Esophagus squamous epithelium (tissue), 5 donors: ENCODE data around the gene NCAPH2. TPM values are rescaled to one million over a fixed set of nuclear protein-coding genes. Genes with fewer than 3 reads are reported as not detected.

Experiments used
- DNase-seq: peaks from one replicate; lab custom pipeline; 2025; lab: John Stamatoyannopoulos, UW
- H3K27ac ChIP-seq, 4 donors: fragments of 200-600 bp; sonication (generic); one replicate each; pipeline ENCODE4 v1.5.1; 2016 to 2019; ENCODE audit warnings: mild to moderate bottlenecking in 1 of 4
- H3K27me3 ChIP-seq, 4 donors: fragments of 200-600 bp; sonication (generic); 1 replicate in 3 of 4; 2 replicates in 1 of 4; pipeline versions ENCODE4 v1.5.1 to v1.6.0; 2017 to 2021; ENCODE audit warnings: antibody characterized with exemption in 1 of 4
- H3K36me3 ChIP-seq, 3 donors: fragments of 200-600 bp; sonication (generic); one replicate each; pipeline ENCODE4 v1.5.1; 2016 to 2019
- H3K4me1 ChIP-seq, 3 donors: fragments of 200-600 bp; sonication (generic); one replicate each; pipeline ENCODE4 v1.5.1; 2017 to 2019
- H3K4me3 ChIP-seq, 4 donors: fragments of 200-600 bp; sonication (generic); 1 replicate in 3 of 4; 2 replicates in 1 of 4; pipeline ENCODE4 v1.5.1; 2016 to 2019; ENCODE audit warnings: mild to moderate bottlenecking in 2 of 4, moderate library complexity in 1 of 4
- H3K9me3 ChIP-seq, 3 donors: fragments of 200-600 bp; sonication (generic); one replicate each; pipeline ENCODE4 v1.5.1; 2016 to 2019
- CTCF ChIP-seq, 6 experiments: fragments of 450-650 bp in 4 of 6; fragments of 200-600 bp in 2 of 6; sonication (generic) in 2 of 6; IDR thresholded peaks; one replicate each; pipeline ENCODE4 v1.5.1; 2016 to 2019; ENCODE audit warnings: antibody characterized with exemption in 6 of 6, mild to moderate bottlenecking in 4 of 6, moderate library complexity in 4 of 6
- POLR2A ChIP-seq, 4 donors: fragments of 450-650 bp; IDR thresholded peaks; one replicate each; pipeline ENCODE4 v1.6.1; 2017; ENCODE audit warnings: antibody characterized with exemption in 4 of 4, mild to moderate bottlenecking in 4 of 4, moderate library complexity in 3 of 4
- WGBS, 2 donors: methylation state at CpG; one replicate each; pipeline ENCODE4 v1.1.5; 2018; 5-methylcytosine and 5-hydroxymethylcytosine counted together
- intact Hi-C: fragments of 100-400 bp; cut with DNase I; formaldehyde crosslinking; loops from one replicate; pipeline ENCODE4 v1.15.0; 2022
- total RNA-seq, 4 donors: library from RNA; depleted of rRNA; stranded (reverse); fragments of >200 nt; gene quantifications; one replicate each; pipeline ENCODE4 v1.1.0, GENCODE V29; 2016
- donor health status: DM: yes; HTN: yes; CAD: no.

NCAPH2 gene
- total RNA-seq, 4 donors from 2014 or later = 30.2 to 42.6 (median 38.5) TPM

DNA sequence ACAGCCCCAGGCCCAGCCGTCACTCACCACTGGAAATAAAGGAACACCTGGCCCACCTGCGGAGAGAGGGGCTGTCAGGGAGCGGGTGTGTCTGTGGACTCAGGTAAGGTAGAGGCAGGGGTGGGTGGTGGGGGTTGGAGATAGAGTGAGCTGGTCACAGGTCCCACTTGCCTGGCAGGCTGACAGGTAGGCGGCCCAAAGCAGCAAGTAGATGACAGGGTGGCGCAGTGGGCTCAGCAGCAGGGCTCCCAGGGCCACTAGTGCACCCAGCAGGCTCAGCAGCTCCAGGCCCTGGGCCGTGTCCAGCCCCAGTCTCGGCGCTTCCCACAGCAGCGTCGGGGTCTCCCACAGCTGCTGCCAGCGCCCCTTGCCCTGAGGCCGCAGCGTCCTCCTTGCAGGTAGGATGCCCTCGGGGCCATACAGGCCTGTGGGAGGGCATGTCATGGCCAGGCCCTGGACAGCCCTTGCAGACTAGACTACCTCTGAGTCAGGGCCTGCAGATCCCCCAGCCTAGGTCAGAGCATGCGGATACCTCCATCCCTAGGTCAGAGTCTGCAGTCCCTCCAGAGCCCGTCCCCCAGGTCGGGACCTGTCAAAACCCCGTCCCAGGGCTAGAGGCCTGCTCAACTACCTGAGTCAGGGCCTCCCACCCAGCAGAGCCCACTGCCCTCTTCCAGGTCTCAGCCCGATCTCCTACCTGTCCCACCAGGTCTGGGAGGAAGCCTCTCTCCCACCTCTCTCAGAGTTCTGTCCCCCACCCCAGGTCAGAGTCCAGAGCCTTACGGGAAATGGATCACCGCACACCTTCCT, 1.2 kb upstream of the NCAPH2 start:
- no peak for DNase-seq
- peak overlapping the region; percentile 64 to 96 (median 90) for H3K4me3 ChIP-seq
- no peaks in the 10 kb centered on the region for H3K27me3 ChIP-seq
- no peak for TF ChIP-seq CTCF (IDR thresholded peaks at IDR 0.05)
- no peak for TF ChIP-seq POLR2A (IDR thresholded peaks at IDR 0.05)
- H3K4me1 ChIP-seq = peaks cover 27 to 58% (median 38%) of the 10 kb centered on the region in 3 donors
- 0 to 15% methylated on average over 2 to 15 of the region's 21 CpGs for WGBS, 2 donors
- intact Hi-C loops = no loop called here
- H3K9me3 ChIP-seq = no peaks in the 10 kb centered on the region
- peaks cover 7 to 55% (median 15%) of the 10 kb centered on the region in 3 donors for H3K36me3 ChIP-seq
- H3K27ac ChIP-seq = peak overlapping the region; percentile 84 to 99 (median 96)

DNA sequence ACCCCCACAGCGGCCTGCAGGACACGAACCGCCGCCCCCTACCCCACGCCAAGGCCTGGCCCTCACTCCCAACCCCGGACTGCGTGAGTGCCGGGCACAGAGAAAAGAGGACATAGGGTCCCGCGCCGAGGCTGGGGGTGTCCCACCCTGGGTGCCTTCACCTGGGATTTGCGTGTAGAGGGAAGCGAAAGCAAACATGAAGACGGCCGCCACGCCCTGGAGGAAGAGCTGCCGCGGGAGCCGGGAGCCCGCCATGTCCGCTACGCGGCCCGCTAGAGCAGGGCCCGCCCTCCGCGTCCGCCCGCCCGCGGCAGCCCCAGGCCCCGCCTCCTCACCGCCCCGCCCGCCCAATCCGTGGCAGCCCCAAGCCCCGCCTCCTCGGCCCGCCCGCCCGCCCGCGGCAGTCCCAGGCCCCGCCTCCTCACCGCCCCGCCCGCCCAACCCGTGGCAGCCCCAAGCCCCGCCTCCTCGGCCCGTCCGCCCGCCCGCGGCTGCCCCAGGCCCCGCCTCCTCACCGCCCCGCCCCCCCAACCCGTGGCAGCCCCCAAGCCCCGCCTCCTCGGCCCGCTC, 518 bp upstream of the NCAPH2 start, which contains the start of gene LMF2:
Gene LMF2, minus strand, starts transcription at position 282 of the 570 bp plus-strand sequence. Its CDS starts 27 bp downstream, at position 255.
- DNase-seq = no peak
- Histone ChIP-seq H3K4me3 (peak within 1 kb of the TSS; percentile 88 to 97 (median 94)), H3K27me3 (no peaks in the 10 kb centered on the region), H3K9me3 (no peaks in the 10 kb centered on the region), H3K27ac (peak within 1 kb of the TSS; percentile 95 to 99 (median 97)), H3K4me1 (peaks cover 27 to 62% (median 38%) of the 10 kb centered on the region in 3 donors), H3K36me3 (peaks cover 7 to 56% (median 15%) of the 10 kb centered on the region in 3 donors)
- intact Hi-C loops = no loop called here
- TF ChIP-seq CTCF (IDR thresholded peaks at IDR 0.05) (no peak), POLR2A (IDR thresholded peaks at IDR 0.05) (peak in 2 of 4 donors; percentile 30 to 60)
- 2% methylated on average over 16 of the region's 62 CpGs; no CpG with 5 or more reads in 1 of the 2 donors for WGBS, 2 donors

DNA sequence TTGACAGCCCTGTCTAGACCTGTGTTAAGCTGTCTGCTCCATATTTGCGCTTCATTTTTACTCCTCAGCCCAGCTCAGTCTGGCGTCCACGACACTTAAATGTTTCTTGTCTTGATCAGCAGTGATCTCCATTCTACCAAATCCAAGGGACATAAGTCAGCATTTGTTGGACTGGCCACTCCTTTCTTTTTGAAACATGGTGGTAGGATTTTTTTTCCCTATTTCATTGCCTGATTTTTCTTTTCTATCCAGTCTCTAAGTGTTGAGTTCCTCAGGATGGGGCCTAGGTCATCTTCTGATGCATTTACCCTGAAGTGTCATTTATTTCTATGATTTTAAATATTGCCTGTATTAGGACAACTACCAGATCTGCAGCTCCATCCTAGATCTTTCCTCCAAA, 873 bp downstream of the NCAPH2 start:
- Histone ChIP-seq H3K4me3 (peak overlapping the region; percentile 82 to 97 (median 86)), H3K27me3 (no peaks in the 10 kb centered on the region), H3K4me1 (peaks cover 27 to 62% (median 38%) of the 10 kb centered on the region in 3 donors), H3K36me3 (peaks cover 7 to 53% (median 15%) of the 10 kb centered on the region in 3 donors), H3K9me3 (no peaks in the 10 kb centered on the region), H3K27ac (peak overlapping the region; percentile 95 to 99 (median 97))
- DNase-seq = no peak
- intact Hi-C loops = no loop called here
- 2 to 18% methylated on average over 3 of the region's 3 CpGs for WGBS, 2 donors
- TF ChIP-seq POLR2A (IDR thresholded peaks at IDR 0.05) (no peak), CTCF (IDR thresholded peaks at IDR 0.05) (no peak)

DNA sequence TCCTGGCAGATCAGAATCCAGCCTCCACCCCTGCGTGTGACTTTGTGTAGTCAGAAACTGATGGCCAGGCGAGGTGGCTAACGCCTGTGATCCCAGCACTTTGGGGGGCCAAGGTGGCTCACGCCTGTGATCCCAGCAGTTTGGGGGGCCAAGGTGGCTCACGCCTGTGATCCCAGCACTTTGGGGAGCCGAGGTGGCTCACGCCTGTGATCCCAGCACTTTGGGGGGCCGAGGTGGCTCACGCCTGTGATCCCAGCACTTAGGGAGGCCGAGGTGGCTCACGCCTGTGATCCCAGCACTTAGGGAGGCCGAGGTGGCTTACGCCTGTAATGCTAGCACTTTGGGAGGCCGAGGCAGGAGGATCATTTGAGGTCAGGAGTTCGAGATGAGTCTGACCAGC, 5.2 kb downstream of the NCAPH2 start:
- H3K27me3 ChIP-seq = no peaks in the 10 kb centered on the region
- intact Hi-C loops = no loop called here
- TF ChIP-seq CTCF (IDR thresholded peaks at IDR 0.05) (no peak), POLR2A (IDR thresholded peaks at IDR 0.05) (no peak)
- no peak overlapping the region for H3K4me3 ChIP-seq
- WGBS, 2 donors = 86 to 96% methylated on average over 1 to 5 of the region's 15 CpGs
- H3K36me3 ChIP-seq = peaks cover 9 to 58% (median 14%) of the 10 kb centered on the region in 3 donors
- peaks cover 12 to 36% (median 12%) of the 10 kb centered on the region in 3 donors for H3K4me1 ChIP-seq
- H3K9me3 ChIP-seq = no peaks in the 10 kb centered on the region
- no peak for DNase-seq
- H3K27ac ChIP-seq = no peak overlapping the region

GRCh38 chr22:50516068-50516467, 8.0 kb downstream of the NCAPH2 start:
- WGBS, 2 donors = 43 to 53% methylated on average over 3 to 4 of the region's 8 CpGs
- Histone ChIP-seq H3K4me1 (peaks cover 0 to 12% (median 0%) of the 10 kb centered on the region in 3 donors), H3K27me3 (no peaks in the 10 kb centered on the region), H3K36me3 (peaks cover 14 to 78% (median 15%) of the 10 kb centered on the region in 3 donors), H3K4me3 (no peak overlapping the region), H3K27ac (no peak overlapping the region), H3K9me3 (no peaks in the 10 kb centered on the region)
- no peak for DNase-seq
- intact Hi-C loops = no loop called here
- TF ChIP-seq POLR2A (IDR thresholded peaks at IDR 0.05) (no peak), CTCF (IDR thresholded peaks at IDR 0.05) (no peak)
